H1 (cell line): Measurements from ENCODE around the gene PSORS1C1.
"Not testable (repeated sequence)": the region's sequence is repeated elsewhere in the genome, so short reads cannot be mapped to it uniquely, and the experiment has no call there.

ENCODE experiments used
- ATF2 ChIP-seq: IDR thresholded peaks from 2 replicates; pipeline ENCODE4 v1.6.1; 2012; ENCODE audit warnings: low read length, inconsistent platforms
- CEBPB ChIP-seq: IDR thresholded peaks from 2 replicates; pipeline ENCODE4 v1.6.1; 2012; ENCODE audit warnings: low read depth, low read length
- CHD2 ChIP-seq: IDR thresholded peaks from 2 replicates; pipeline ENCODE4 v1.6.1; 2012; ENCODE audit warnings: low read length, improper control_type of control experiment
- CTCF ChIP-seq, 3 experiments: IDR thresholded peaks; 1 replicate in 2 of 3; 2 replicates in 1 of 3; pipeline versions ENCODE4 v1.5.1 to v1.6.1; 2011; ENCODE audit warnings: low read length in 3 of 3, mild to moderate bottlenecking in 3 of 3, inconsistent platforms in 2 of 3, low read depth in 1 of 3, moderate library complexity in 1 of 3; ENCODE audit not compliant: insufficient read depth in 1 of 3; ENCODE audit errors: control extremely low read depth in 1 of 3
- EZH2 ChIP-seq: fragments of 200-600 bp; sonication (generic); IDR thresholded peaks from 2 replicates; pipeline ENCODE4 v1.7.1; 2012; ENCODE audit warnings: low read depth, mild to moderate bottlenecking, moderate library complexity, low read length, inconsistent platforms; ENCODE audit not compliant: severe bottlenecking
- NANOG ChIP-seq: IDR thresholded peaks from 2 replicates; pipeline ENCODE4 v1.6.1; 2011; ENCODE audit warnings: low read length, low read depth, mild to moderate bottlenecking, inconsistent platforms; ENCODE audit not compliant: insufficient read depth, poor library complexity, severe bottlenecking
- POLR2A ChIP-seq, 2 experiments: IDR thresholded peaks; 1 replicate in 1 of 2; 2 replicates in 1 of 2; pipeline ENCODE4 v1.6.1; 2011; ENCODE audit warnings: low read depth in 2 of 2, low read length in 2 of 2, mild to moderate bottlenecking in 2 of 2; ENCODE audit errors: control extremely low read depth in 1 of 2
- POLR2AphosphoS5 ChIP-seq: IDR thresholded peaks from 2 replicates; pipeline ENCODE4 v1.6.1; 2011; ENCODE audit warnings: low read depth, low read length

GRCh38 chr6:31169858-31170599 is 55.4 kb downstream of the PSORS1C1 start:
- not testable (repeated sequence) for TF ChIP-seq CTCF (IDR thresholded peaks at IDR 0.05; ENCODE audit: control extremely low read depth in 1 of 3, insufficient read depth in 1 of 3, low read depth in 1 of 3, low read length in 3 of 3); ATF2; POLR2AphosphoS5; CEBPB; NANOG; EZH2; CHD2
- TF ChIP-seq POLR2A (IDR thresholded peaks at IDR 0.05; ENCODE audit: control extremely low read depth in 1 of 2, low read depth in 2 of 2, low read length in 2 of 2) = peak in 1 of 2 experiments; percentile 14; a peak in 2 of 3 replicates
